Breast epithelium (tissue), 3 donors: ENCODE measurements around the gene LDLRAD4.

Experiments used
- POLR2A ChIP-seq: fragments of 450-650 bp; IDR thresholded peaks from one replicate; pipeline ENCODE4 v1.6.1; 2016; ENCODE audit warnings: antibody characterized with exemption, mild to moderate bottlenecking, moderate library complexity
- TF ChIP-seq, protein P1 (sequence below), 3 donors: fragments of 450-650 bp; IDR thresholded peaks; one replicate each; pipeline ENCODE4 v1.5.1; 2016 to 2017; ENCODE audit warnings: antibody characterized with exemption in 3 of 3, mild to moderate bottlenecking in 3 of 3, moderate library complexity in 3 of 3

- TF ChIP-seq, protein P1, sequence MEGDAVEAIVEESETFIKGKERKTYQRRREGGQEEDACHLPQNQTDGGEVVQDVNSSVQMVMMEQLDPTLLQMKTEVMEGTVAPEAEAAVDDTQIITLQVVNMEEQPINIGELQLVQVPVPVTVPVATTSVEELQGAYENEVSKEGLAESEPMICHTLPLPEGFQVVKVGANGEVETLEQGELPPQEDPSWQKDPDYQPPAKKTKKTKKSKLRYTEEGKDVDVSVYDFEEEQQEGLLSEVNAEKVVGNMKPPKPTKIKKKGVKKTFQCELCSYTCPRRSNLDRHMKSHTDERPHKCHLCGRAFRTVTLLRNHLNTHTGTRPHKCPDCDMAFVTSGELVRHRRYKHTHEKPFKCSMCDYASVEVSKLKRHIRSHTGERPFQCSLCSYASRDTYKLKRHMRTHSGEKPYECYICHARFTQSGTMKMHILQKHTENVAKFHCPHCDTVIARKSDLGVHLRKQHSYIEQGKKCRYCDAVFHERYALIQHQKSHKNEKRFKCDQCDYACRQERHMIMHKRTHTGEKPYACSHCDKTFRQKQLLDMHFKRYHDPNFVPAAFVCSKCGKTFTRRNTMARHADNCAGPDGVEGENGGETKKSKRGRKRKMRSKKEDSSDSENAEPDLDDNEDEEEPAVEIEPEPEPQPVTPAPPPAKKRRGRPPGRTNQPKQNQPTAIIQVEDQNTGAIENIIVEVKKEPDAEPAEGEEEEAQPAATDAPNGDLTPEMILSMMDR (IDR thresholded peaks at IDR 0.05): no peak
- no peak for TF ChIP-seq POLR2A
Measured at GRCh38 chr18:13658436-13659204, 440.1 kb downstream of the LDLRAD4 start.
